ENCODE data around the gene EFL1. TPM values are rescaled to one million over a fixed set of nuclear protein-coding genes. Genes with fewer than 3 reads are reported as not detected.

EFL1 gene
- total RNA-seq, 1 experiment from 2014 or later, result 17.2 TPM

GRCh38 chr15:82178061-82178460 is 84.5 kb downstream of the EFL1 start:
- H3K79me2 ChIP-seq (ENCODE audit: low read depth), result no peaks in the 10 kb centered on the region
- H4K20me1 ChIP-seq (ENCODE audit: insufficient read depth), result no peaks in the 10 kb centered on the region
- H3K27ac ChIP-seq, result no peak overlapping the region
- no peaks in the 10 kb centered on the region for H3K27me3 ChIP-seq (ENCODE audit: insufficient read depth, low read depth)
- H3F3A ChIP-seq (ENCODE audit: insufficient read depth, low read depth), result no peaks in the 10 kb centered on the region
- no peak overlapping the region for H2AFZ ChIP-seq
- no TSS peak for BruUV-seq (replicated peaks)
- no peak overlapping the region for H3K4me2 ChIP-seq
- no peak overlapping the region for H3K4me3 ChIP-seq
- TF ChIP-seq EZH2 (IDR thresholded peaks at IDR 0.05; ENCODE audit: low read depth), result no peak
- no peak for TF ChIP-seq CTCF (conservative IDR thresholded peaks at IDR 0.05)
- ChIA-PET CTCF (no interaction called here), POLR2A (ENCODE audit: unreplicated experiment) (no interaction called here)
- H3K9me2 ChIP-seq (ENCODE audit: insufficient read depth), result no peaks in the 10 kb centered on the region
- no peaks in the 10 kb centered on the region for H3K9me3 ChIP-seq (ENCODE audit: insufficient read depth, low read depth)
- intact Hi-C loops (cut with micrococcal nuclease; ENCODE audit: unreplicated experiment), result no loop called here
- H3K4me1 ChIP-seq (replicated peaks; ENCODE audit: insufficient read depth), result no peaks in the 10 kb centered on the region
- no peak for DNase-seq
- no peaks in the 10 kb centered on the region for H3K36me3 ChIP-seq (ENCODE audit: low read depth)

DNA sequence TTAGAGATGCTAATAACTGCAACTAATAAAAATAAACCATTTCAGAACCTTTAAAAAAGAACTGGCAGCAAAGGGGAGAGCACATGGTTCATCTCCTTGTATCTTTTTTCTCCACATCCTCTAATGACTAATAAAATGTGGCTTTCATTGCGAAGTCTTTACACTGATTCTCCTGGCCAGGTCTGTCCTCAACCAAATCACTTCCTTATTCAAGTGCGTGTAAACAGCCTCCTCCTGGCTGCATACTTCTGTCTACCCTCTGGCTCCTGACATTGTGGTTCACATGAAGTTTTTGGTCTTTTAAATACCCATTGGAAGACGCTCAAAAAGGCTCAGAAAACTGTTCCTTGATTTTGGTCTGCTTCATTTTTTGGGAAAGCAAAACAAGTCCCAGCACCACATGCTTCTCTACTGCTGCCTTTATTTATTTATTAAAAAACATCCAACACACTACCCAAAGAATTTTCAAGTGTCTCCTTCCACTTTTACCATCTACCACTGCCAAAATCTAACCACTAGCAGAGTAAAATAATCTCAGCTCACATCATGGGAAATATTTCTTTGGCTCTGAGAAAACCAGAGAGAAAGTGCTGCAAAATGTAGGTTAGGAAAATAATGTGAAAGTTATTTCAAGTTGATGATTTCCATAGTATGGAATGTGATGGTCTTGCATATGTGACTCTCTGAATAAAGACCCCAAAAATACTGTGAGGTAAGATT is 85.1 kb downstream of the EFL1 start:
- POLR2A ChIA-PET (ENCODE audit: unreplicated experiment), result no interaction called here
- no peaks in the 10 kb centered on the region; the same call in 1 of the 2 replicates for H3K4me1 ChIP-seq (replicated peaks; ENCODE audit: insufficient read depth)

DNA sequence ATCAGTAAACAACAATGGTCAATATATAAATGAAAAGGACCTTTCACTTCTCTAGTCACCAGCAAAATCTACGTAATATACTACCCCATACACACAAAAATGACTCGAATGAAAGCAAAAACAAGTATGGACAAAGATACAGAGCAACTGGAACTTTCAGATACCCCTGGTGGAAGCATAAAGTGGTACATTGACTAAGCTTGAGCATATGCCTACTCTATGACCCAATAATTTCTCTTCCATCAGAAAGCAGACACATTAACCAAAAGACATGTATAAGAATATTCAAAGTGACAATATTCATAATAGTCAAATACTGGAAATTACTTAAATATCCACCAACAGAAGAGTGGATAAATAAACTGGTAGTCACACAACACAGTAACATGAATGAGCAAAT is 86.0 kb downstream of the EFL1 start:
- Histone ChIP-seq H3K4me2 (no peak overlapping the region), H3K36me3 (ENCODE audit: low read depth) (no peaks in the 10 kb centered on the region), H3K9me3 (ENCODE audit: insufficient read depth, low read depth) (no peaks in the 10 kb centered on the region), H3K4me3 (no peak overlapping the region), H3K4me1 (replicated peaks; ENCODE audit: insufficient read depth) (no peaks in the 10 kb centered on the region; the same call in 1 of the 2 replicates), H3K9me2 (ENCODE audit: insufficient read depth) (no peaks in the 10 kb centered on the region), H3K27me3 (ENCODE audit: insufficient read depth, low read depth) (no peaks in the 10 kb centered on the region), H2AFZ (no peak overlapping the region), H3K79me2 (ENCODE audit: low read depth) (no peaks in the 10 kb centered on the region), H4K20me1 (ENCODE audit: insufficient read depth) (no peaks in the 10 kb centered on the region), H3K27ac (no peak overlapping the region), H3F3A (ENCODE audit: insufficient read depth, low read depth) (no peaks in the 10 kb centered on the region)
- intact Hi-C loops (cut with micrococcal nuclease; ENCODE audit: unreplicated experiment), result no loop called here
- ChIA-PET POLR2A (ENCODE audit: unreplicated experiment) (no interaction called here), CTCF (no interaction called here)
- TF ChIP-seq EZH2 (IDR thresholded peaks at IDR 0.05; ENCODE audit: low read depth) (no peak), CTCF (conservative IDR thresholded peaks at IDR 0.05) (no peak)
- BruUV-seq (replicated peaks), result no TSS peak
- DNase-seq, result no peak

More for the DNA sequence above, 85.1 kb downstream of the EFL1 start:
- CTCF ChIA-PET, result no interaction called here
- Histone ChIP-seq H4K20me1 (ENCODE audit: insufficient read depth) (no peaks in the 10 kb centered on the region), H3K27ac (no peak overlapping the region), H3K27me3 (ENCODE audit: insufficient read depth, low read depth) (no peaks in the 10 kb centered on the region), H3K4me2 (no peak overlapping the region), H3K36me3 (ENCODE audit: low read depth) (no peaks in the 10 kb centered on the region), H3F3A (ENCODE audit: insufficient read depth, low read depth) (no peaks in the 10 kb centered on the region), H3K4me3 (no peak overlapping the region), H2AFZ (no peak overlapping the region), H3K9me3 (ENCODE audit: insufficient read depth, low read depth) (no peaks in the 10 kb centered on the region), H3K9me2 (ENCODE audit: insufficient read depth) (no peaks in the 10 kb centered on the region), H3K79me2 (ENCODE audit: low read depth) (no peaks in the 10 kb centered on the region)
- no TSS peak for BruUV-seq (replicated peaks)
- DNase-seq, result no peak
- TF ChIP-seq CTCF (conservative IDR thresholded peaks at IDR 0.05) (no peak), EZH2 (IDR thresholded peaks at IDR 0.05; ENCODE audit: low read depth) (no peak)
- intact Hi-C loops (cut with micrococcal nuclease; ENCODE audit: unreplicated experiment), result no loop called here
